Kidney glomerular epithelial cell (primary cell): ENCODE results near the gene MTA3.

Source experiments
- DNase-seq: peaks from one replicate; lab custom pipeline; 2025; lab: John Stamatoyannopoulos, UW

The MTA3 gene

DNA sequence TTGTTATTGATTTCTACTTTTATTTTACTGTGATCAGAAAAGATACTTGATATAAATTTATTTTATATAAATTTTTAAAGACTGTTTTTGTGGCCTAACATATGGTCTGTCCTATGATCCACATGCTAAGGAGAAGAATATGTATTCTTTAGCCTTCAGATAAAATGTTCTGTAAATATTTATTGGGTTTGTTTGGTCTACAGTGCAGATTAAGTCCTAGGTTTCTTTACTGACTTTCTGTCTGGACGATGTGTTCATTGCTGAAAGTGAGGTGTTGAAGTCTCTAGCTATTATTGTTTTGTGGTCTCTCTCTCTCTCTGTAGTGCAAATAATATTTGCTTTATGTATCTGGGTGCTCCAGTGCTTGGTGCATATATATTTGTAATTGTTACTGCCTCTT lies 165.4 kb downstream of the MTA3 start:
- DNase-seq = no peak

DNA sequence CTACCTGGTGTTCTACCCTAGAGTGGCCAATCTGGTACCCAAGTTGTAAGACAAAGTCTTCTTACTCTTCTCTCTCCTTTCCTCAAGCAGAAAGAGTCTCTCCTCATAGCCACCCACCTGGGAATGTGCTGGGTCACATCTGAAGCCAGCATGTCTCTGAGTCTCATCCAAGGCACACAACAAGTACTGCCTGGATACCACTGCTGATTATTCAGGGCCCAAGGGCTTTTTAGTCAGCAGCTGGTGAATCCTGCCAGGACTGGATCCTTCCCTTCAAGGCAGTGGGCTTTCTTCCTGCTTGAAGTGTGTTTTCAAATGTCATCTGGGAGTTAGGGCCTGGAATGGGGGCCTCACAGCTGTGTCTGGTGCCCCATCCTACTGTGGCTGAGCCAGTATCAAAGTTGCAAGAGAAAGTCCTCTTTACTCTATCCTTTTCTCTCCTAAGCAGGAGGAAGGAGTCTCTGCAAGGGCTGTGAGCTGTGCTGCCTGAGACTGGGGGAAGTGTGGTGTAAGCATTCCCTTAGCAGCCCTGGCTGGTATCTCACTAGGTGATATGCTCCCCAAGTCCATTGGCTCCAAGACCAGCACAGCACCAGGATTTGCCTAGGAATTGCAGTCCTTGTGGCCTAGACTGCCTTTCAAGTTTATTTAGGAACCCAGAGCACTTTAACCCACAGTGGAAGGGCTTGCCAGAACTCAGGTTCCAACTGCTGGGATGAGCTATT lies 168.3 kb downstream of the MTA3 start:
- DNase-seq = no peak

DNA sequence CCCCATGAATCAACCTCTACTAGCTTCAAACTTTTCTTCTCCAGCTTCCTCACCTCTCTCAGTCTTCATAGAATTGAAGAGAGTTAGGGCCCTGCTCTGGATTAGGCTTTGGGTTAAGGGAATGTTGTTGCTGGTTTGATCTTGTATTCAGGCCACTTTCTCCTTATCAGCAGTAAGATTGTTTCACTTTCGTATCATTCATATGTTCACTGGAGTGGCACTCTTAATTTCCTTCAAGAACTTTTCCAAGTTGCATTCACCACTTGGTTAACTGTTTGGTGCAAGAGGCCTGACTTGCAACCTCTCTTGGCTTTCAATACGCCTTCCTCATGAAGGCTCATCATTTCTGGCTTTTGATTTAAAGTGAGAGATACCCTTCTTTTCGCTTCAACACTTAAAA lies 172.7 kb downstream of the MTA3 start:
- DNase-seq = no peak

GRCh38 chr2:42742740-42743658 lies 174.6 kb downstream of the MTA3 start:
- DNase-seq = no peak

DNA sequence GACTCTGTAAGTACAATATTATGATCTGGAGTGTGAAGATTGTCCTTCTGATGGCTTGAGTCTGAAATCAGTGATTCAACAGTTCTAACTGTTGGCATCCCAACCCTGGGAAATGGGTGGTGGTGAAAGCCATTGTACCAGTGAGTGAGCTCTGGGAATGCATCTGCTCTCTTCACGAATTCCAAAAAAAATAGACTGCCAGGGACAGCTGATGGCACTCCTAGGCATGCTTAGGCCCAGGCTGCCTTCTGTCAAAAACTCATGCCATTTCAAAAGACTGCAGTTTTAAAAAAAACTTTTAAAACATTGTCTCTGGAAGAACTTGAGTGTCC lies 175.2 kb downstream of the MTA3 start:
- DNase-seq = no peak

DNA sequence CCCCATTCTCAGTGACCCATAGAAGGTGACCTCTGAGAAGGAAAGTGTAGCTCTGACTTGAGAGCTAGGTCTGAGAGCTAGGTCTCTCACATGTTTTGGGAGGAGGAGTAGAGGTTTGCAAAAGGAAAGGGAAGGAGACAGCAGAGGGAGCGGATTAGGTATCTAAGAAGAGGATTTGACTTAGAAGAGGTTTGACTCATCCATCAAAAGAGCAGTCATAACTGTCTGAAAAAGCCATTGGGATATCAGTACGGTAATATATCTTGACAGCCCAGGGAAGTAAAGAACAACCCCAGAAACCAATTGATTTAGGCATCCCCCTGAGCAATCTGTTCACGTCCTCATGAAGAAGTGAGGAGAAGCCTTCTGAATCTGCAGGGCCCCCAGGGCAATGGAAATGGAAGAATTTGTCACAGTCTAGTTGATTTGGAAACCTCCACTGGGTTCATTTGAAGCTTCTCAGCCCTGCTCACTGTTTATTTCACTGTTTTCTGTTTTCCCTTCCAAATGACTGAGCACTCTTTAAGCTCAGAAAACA lies 176.2 kb downstream of the MTA3 start:
- no peak for DNase-seq

GRCh38 chr2:42747422-42747821 lies 179.0 kb downstream of the MTA3 start:
- DNase-seq = no peak

GRCh38 chr2:42748840-42749239 lies 180.4 kb downstream of the MTA3 start:
- DNase-seq = no peak

- no peak for DNase-seq
Observed at GRCh38 chr2:42752314-42752713, 183.9 kb downstream of the MTA3 start.

DNA sequence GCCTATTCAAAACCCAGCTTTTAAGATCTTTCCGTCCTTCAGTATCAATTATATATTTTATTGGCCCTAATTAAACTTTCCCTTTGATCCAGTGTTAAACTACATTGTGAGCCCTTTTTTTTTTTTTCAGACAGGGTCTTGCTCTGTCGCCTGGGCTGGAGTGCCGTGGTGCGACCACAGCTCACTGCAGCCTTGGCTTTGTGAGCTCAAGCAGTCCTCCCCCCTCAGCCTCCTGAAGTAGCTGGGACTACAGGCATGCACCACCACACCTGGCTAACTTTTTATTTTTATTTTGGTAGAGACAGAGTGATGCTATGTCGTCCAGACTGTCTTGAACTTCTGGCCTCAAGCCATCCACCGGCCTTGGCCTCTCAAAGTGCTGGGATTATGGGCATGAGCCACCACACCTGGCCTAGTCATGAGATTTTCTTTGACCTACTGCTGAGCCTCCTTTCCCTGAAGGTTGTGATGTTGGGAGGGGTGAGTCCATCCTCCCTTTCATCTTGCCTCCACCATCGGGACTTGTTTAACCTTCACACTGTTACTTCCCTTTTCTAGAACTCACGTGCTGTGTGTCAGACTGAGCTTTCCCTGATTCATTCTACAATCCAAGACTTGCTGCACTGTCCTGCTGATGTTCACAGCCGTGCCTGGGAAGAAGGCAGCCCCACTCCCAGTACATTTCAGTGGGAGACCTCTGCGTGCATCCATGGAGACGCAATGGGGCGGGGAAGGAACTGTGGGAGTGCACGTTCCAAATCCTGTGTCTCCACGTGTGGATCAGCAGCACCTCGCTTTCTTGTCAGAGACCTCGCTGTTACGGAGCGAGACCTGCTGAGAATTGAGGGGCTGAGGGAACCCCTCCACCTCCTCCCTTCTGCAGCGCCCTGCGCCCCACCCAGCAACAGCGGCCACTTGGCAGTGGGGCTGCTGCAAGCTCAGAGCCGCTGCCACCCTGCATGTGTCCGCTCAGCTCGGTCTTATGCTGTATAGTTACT lies 184.7 kb downstream of the MTA3 start:
- no peak for DNase-seq

- no peak for DNase-seq
Observed at GRCh38 chr2:42754021-42754775, 185.8 kb downstream of the MTA3 start.

- DNase-seq = no peak
Observed at GRCh38 chr2:42754776-42755140, 186.3 kb downstream of the MTA3 start.

GRCh38 chr2:42755191-42755880 lies 186.9 kb downstream of the MTA3 start:
- DNase-seq = no peak

GRCh38 chr2:42756150-42756775 lies 187.8 kb downstream of the MTA3 start:
- no peak for DNase-seq

GRCh38 chr2:42756966-42757513 lies 188.6 kb downstream of the MTA3 start:
- DNase-seq = no peak

DNA sequence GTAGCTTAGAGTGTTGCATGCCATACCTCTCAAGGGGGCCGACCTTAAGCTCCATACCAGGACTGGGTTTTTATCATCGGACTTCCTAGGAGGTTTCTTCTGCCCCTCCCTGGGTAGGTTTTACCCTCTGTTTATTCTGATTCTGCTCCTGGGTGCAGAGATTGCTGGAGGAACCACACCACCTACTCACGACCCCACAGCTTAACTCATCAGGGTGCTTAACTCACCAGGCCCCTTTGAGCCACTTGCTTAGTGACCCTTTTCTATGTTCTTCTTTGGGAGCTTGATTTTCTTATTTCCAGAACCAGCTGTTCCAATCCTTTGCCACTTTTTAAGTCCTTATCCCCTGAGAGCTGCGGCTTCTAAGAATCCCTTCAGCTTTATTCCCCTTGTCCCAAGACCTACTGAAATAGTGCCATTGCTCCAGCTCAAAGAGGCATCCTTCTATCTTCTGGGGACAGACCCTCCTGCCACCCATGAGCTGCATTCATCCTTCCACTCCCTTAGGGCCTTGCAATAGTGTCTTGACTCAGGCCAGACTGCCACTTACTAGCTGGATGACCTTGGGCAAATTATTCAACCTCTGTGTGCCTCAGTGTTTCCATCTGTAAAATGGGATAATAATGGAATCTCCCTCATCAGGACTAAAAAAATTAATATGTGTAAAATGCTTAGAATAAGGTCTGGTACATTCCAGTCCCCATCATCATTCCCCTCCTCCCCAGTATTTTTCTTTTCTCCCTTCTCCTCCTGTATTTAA lies 189.7 kb downstream of the MTA3 start:
- no peak for DNase-seq

DNA sequence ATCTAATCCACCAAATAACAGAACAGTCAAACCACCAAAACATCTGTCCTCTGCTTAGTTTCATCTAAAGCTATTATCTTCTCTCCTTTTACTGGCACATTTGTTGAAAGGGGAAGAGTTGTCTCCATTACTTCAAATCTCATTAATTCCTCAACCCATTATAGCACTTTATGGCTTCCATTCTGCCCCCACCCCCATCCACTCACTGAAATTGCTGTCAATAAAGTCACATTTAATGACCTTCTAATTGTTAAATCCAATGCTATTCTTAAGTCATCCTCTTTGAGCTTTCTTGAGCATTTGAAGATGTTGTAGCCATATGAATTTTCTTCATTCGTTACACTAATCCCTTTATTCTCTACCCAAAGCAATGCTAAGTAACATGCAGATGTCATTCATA lies 190.3 kb downstream of the MTA3 start:
- DNase-seq = no peak

DNA sequence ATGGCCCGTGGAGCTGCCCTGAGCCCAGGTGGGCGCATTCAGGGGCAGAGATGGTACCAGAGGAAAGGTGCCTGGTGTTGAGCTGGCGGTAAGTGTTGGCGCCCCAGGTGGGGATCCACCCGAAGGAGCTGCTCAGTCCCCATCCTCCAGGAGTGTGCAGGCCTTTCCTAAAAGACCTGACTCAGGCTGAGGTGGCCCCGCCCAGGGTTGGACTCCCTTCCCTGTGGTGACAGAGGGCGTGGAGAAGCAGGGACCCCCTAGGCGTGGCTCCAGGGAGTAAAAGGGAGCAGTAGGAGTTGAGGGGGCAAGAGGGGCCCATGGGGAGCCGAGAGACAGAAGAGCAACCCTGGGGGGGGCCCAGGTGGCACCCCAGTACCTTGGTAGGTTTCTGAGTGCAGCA lies 193.1 kb downstream of the MTA3 start:
- no peak for DNase-seq

DNA sequence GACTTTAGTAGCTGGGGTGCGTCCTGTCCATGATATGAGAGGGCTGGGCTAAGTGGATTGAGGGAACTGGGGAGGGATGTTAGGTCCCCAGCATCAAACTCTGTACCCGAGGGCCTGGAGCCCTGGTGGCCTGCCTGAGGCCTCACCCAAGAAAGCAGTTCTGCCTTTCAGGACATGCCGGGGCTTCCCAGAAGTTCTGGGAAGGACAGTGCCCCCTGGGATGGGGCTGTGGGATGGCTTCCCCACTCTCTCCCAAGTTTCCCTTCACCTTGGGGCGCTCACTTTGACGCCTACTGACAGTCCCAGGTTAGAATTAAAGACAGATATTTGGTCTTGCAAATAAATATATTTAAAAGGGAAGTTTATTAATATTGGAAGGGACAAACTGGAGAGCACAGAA lies 193.7 kb downstream of the MTA3 start:
- DNase-seq = no peak
